NCI-H2227 treated with DMSO at 0.1 percent for 48 hours (cell line): ENCODE results near the gene VSTM2B.
A peak's percentile ranks its signal among the peaks of the same experiment; 100 is the strongest.

Experiments
- DNase-seq: peaks from one replicate; lab custom pipeline; 2025; lab: John Stamatoyannopoulos, UW

The VSTM2B gene

GRCh38 chr19:29596080-29596727 lies 70.4 kb downstream of the VSTM2B start:
- no peak for DNase-seq

DNA sequence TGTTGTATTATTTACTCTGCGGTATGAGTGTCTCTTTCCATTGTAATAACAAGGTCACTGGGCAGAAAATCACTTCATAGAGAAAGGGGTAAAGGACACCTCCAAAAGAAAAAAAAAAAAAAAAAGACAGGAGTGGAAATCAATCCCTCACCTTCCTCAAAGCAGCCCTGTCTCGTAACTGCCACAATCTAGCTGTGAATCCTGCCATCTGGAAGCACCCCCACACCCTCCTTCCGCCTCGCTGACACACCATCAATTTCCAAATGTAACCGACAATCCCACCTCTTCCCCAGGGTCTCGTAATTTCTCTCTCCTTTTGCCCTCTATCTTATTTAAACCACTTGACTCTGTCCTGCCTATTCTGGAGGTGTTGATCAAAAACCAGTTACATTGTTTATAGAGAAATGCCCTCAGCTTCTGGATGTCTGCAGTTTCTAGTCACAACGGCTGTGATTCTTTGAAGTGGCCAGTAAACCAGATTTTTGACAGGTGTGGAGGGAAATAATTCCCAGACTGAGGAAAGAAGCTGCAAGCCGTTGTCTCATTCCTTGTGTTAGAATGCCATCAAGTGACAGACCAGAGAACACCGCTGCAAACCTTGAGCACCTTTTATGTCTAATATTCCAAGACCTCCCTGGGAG lies 71.2 kb downstream of the VSTM2B start:
- DNase-seq: peak; percentile 97

- DNase-seq: no peak
Measured at GRCh38 chr19:29598036-29598435, 72.2 kb downstream of the VSTM2B start.

DNA sequence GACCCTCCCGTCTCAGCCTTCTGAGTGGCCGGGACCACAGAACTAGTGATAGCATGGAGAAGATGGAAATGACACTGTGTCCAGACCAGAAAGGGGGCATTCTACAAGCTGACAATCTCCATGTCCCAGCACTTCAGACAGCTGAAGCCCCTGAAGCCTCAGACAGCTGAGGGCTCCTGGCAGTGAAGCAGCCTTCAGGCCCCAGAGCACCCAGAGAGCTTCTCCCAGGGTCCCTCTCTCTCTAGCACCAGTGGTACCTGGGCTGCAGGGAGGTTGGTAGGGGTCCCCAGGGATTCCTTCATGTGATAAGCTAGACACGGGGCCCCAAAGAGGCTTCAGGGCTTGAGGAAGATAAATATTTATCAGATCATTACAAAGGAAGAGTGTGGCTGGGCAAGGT lies 72.7 kb downstream of the VSTM2B start:
- DNase-seq: no peak

GRCh38 chr19:29603308-29603707 lies 77.5 kb downstream of the VSTM2B start:
- DNase-seq: no peak

- DNase-seq: peak; percentile 100
Measured at GRCh38 chr19:29605653-29606419, 80.0 kb downstream of the VSTM2B start, which contains the start of gene POP4. POP4 (plus strand) TSS chr19:29606283; CDS start chr19:29606319, 36 bp downstream.

GRCh38 chr19:29606420-29606747 lies 80.6 kb downstream of the VSTM2B start:
- DNase-seq: no peak

DNA sequence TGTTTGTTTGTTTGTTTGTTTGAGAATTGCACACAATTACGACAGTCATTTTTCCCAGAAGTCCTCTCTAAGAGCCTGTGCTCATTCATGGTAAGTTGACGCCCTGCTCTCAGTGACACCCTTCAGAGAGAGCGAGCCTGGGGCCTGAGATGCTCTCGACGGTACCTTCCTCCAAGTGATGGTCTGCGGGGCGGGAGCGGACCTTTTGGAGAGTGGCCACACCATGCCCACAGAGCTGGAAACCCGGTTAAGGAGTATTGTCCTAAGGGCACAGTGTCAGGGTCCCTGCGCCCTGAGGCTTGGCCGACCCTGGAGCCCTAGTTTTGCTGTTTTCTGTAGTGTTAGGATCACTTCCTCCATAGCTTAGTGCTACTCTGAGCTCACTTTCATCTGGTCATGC lies 83.8 kb downstream of the VSTM2B start:
- DNase-seq: no peak

DNA sequence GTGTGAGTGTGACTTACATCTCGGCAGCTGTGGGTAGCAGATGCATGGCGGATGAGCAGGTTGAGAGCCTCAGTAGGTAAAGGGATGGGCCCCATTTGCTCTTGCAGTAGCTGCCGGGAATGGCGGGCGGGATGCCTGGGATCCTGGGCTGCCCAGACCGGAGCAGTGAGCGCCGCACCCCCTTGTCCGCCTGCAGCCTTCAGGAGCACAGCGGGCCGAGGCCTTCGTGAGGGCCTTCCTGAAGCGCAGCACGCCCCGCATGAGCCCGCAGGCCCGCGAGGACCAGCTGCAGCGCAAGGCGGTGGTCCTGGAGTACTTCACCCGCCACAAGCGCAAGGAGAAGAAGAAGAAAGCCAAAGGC lies 84.4 kb downstream of the VSTM2B start:
- no peak for DNase-seq

DNA sequence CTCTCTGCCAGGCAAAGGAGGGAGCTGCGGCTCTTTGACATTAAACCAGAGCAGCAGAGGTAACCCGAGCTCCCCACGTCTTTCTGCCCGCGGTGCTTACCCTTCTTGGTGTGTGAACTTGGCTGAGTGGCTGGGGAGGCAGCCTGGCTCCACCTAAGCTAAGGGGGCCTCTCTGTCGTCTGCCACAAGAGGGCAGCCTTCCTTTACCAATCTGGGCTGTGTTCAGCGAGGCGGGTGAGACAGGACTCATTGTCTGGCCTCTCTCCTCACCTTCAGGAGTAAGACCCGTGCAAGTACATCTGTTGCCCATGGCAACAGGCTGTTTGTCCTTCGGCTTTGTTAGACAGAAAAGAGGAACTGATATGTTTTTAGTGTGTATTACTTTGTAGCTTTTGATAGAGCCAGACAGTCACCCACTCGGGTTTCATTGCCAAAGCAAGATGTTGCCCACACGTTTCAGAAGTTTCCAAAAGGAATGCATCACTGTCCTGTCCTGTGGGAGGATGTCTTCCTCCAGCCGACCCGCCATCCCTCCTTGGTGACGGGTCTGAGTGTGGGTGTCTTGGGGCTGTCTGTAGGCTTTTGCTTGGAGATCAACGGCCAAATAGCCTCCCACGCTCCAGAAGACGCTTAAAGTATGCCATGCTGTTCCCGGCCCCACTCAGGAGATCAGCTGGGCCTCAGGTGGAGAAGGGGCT lies 84.9 kb downstream of the VSTM2B start:
- DNase-seq: peak; percentile 97

DNA sequence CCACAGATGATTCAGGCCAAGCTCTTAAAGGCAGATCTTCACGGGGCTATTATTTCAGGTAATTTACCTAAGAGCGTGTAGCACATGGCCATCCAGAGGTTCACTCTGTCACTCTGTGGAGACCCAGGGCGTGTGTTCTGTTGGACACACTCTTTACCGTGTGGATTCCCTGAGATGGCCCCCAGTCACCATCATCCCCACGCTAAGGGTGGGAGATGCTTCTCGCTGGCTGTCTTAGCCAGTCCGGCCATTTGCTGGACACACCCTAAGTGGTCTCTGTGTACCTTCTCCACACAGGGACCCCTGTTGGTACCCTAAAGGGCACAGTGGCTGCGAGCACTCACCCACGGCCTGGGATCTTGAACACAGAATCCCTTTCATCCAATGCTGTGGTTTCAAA lies 86.3 kb downstream of the VSTM2B start:
- DNase-seq: no peak

DNA sequence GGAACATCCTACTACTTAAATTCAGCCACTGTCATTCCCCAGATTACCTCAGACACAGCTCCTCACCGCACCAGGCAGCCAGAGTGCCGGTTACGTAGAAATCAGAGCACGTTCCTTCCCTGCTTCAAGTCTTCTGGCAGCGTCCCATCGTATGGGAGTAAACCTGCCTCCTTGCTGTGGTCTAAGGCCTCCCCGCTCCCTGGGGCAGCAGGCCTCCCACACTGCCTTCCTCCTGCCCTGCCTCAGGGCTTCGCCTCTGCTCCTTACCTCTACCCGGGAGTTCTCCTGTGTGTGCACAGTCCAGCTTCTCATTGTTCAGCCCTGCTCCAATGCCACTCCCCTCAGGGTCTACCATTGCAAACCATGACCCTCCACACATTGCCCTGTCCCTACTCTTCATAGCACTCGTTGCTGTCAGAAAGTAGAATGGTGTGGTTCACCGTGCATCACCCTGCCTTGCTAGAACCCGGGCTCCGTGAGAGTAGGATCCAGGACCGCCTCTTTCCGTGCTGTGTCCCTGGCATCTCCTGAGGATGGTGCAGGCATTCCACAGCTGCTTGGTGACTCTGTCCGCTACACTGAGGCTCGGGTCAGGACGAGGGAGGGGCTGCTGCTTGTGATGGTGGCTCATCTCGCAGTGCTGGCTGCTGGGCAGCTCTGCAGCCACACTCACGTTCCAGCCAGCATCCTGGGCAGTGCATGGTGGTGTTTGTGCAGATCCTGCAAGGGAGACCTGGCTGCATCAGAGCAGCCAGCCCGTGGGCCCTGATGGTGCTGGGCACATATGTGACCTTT lies 87.2 kb downstream of the VSTM2B start:
- DNase-seq: no peak

DNA sequence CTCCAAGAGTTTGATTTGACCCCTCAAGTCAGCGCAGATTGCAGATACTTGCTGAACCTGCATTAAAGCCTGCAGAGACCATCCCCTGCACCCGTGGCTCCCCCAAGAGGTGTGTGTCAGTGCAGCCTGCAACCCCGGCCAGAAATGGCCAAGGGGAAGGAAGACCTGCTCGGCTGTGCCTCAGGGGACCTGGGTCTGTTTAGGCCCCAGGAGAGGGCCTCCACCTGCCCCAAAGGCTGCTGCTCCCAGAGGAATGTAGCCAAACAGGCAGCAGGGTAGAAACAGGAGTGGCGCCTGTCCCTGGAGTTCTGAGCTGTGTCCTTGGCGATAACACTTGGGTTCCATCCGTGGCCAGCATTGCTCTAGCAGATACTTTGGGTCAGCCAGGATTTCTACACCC lies 88.3 kb downstream of the VSTM2B start:
- DNase-seq: no peak
